IMR-90 (cell line): Measurements from ENCODE around the gene MRTO4. TPM values are rescaled to one million over a fixed set of nuclear protein-coding genes. Genes with fewer than 3 reads are reported as not detected.

Source experiments
- ATAC-seq: fragments of 200-7000 bp; cut with Tn5 transposase; 2 replicates; pipeline ENCODE4 v1.9.1; 2020; ENCODE audit warnings: low read depth, mild to moderate bottlenecking, moderate library complexity
- BruUV-seq: library from RNA; stranded (reverse); fragments of 400-500 nt; replicated peaks from 2 replicates; lab custom pipeline; 2021; lab: Mats Ljungman, UMichigan
- CTCF ChIA-PET: fragments of 300-600 bp; formaldehyde crosslinking; extraction: SDS; loops from one replicate; lab custom pipeline; 2021; ENCODE audit warnings: antibody characterized with exemption; lab: Yijun Ruan, JAX
- POLR2A ChIA-PET: fragments of 300-600 bp; sonication (Branson Sonifier 250); formaldehyde crosslinking; loops from one replicate; lab custom pipeline; 2022; ENCODE audit warnings: antibody characterized with exemption; ENCODE audit not compliant: unreplicated experiment; lab: Charles Lee
- DNase-seq: peaks from one replicate; pipeline ENCODE4 v3.0.0; 2013
- H2AFZ ChIP-seq: replicated peaks from 2 replicates; pipeline ENCODE3; 2013; ENCODE audit warnings: low read length, mild to moderate bottlenecking; ENCODE audit not compliant: poor library complexity
- H2AK5ac ChIP-seq: 2 replicates; pipeline ENCODE4 v1.6.1; 2013; ENCODE audit warnings: low read depth, low read length, inconsistent platforms
- H2AK9ac ChIP-seq: replicated peaks from 2 replicates; pipeline ENCODE3; 2013; ENCODE audit warnings: mild to moderate bottlenecking, low read depth, low read length, moderate library complexity; ENCODE audit not compliant: poor library complexity
- H2BK120ac ChIP-seq: 2 replicates; pipeline ENCODE4 v1.6.1; 2013; ENCODE audit warnings: low read depth, low read length, inconsistent platforms
- H2BK15ac ChIP-seq: 3 replicates; pipeline ENCODE4 v1.6.1; 2013; ENCODE audit warnings: low read depth, low read length, inconsistent platforms
- H2BK20ac ChIP-seq: 2 replicates; pipeline ENCODE4 v1.6.1; 2013; ENCODE audit warnings: low read depth, mild to moderate bottlenecking, inconsistent platforms, low read length, moderate library complexity
- H2BK5ac ChIP-seq: 2 replicates; pipeline ENCODE4 v1.6.1; 2013; ENCODE audit warnings: mild to moderate bottlenecking, low read depth, low read length, inconsistent platforms; ENCODE audit not compliant: poor library complexity, severe bottlenecking
- H3K14ac ChIP-seq: replicated peaks from 2 replicates; pipeline ENCODE4 v1.6.1; 2013; ENCODE audit warnings: low read depth, low read length, inconsistent platforms
- H3K18ac ChIP-seq: 2 replicates; pipeline ENCODE4 v1.6.1; 2013; ENCODE audit warnings: low read depth, low read length, control low read depth
- H3K23ac ChIP-seq: 2 replicates; pipeline ENCODE4 v1.6.1; 2013; ENCODE audit warnings: low read depth, low read length, inconsistent platforms
- H3K27ac ChIP-seq: 2 replicates; pipeline ENCODE4 v1.5.1; 2013; ENCODE audit warnings: mild to moderate bottlenecking, control low read depth, low read length; ENCODE audit not compliant: insufficient read depth
- H3K27me3 ChIP-seq: 2 replicates; pipeline ENCODE4 v1.6.1; 2013; ENCODE audit warnings: low read length; ENCODE audit not compliant: control insufficient read depth, insufficient read depth
- H3K36me3 ChIP-seq: 2 replicates; pipeline ENCODE4 v1.6.1; 2013; ENCODE audit warnings: low read length, mixed read lengths; ENCODE audit not compliant: control insufficient read depth, insufficient read depth
- H3K4ac ChIP-seq: 2 replicates; pipeline ENCODE4 v1.6.1; 2013; ENCODE audit warnings: low read depth, low read length, inconsistent platforms
- H3K4me1 ChIP-seq: 2 replicates; pipeline ENCODE4 v1.6.1; 2013; ENCODE audit warnings: low read length, mixed read lengths; ENCODE audit not compliant: control insufficient read depth, insufficient read depth
- H3K4me2 ChIP-seq: 2 replicates; pipeline ENCODE4 v1.6.1; 2013; ENCODE audit warnings: low read depth, mild to moderate bottlenecking, control low read depth, low read length, moderate library complexity
- H3K4me3 ChIP-seq: 2 replicates; pipeline ENCODE4 v1.5.1; 2013; ENCODE audit warnings: low read depth, mild to moderate bottlenecking, control low read depth, low read length, moderate library complexity; ENCODE audit not compliant: insufficient read depth
- H3K56ac ChIP-seq: 2 replicates; pipeline ENCODE4 v1.6.1; 2013; ENCODE audit warnings: low read length, inconsistent platforms; ENCODE audit not compliant: insufficient read depth; ENCODE audit errors: extremely low read depth
- H3K79me1 ChIP-seq, 2 experiments: 2 replicates each; pipeline ENCODE4 v1.6.1; 2013; ENCODE audit warnings: low read length in 2 of 2, inconsistent platforms in 1 of 2, low read depth in 1 of 2
- H3K9ac ChIP-seq: 2 replicates; pipeline ENCODE4 v1.6.1; 2013; ENCODE audit warnings: low read depth, low read length, control low read depth
- H3K9me1 ChIP-seq: 2 replicates; pipeline ENCODE4 v1.6.1; 2013; ENCODE audit warnings: low read length, inconsistent platforms; ENCODE audit not compliant: insufficient read depth
- H3K9me3 ChIP-seq: 2 replicates; pipeline ENCODE4 v1.6.1; 2013; ENCODE audit warnings: low read length; ENCODE audit not compliant: control insufficient read depth, insufficient read depth
- H4K20me1 ChIP-seq: 2 replicates; pipeline ENCODE4 v1.6.1; 2013; ENCODE audit warnings: low read length, inconsistent platforms; ENCODE audit not compliant: insufficient read depth
- H4K5ac ChIP-seq: 2 replicates; pipeline ENCODE4 v1.6.1; 2013; ENCODE audit warnings: mild to moderate bottlenecking, low read depth, low read length, control low read depth
- H4K8ac ChIP-seq, 2 experiments: 2 replicates each; pipeline ENCODE4 v1.6.1; 2013; ENCODE audit warnings: low read depth in 2 of 2, low read length in 2 of 2, control low read depth in 1 of 2, inconsistent platforms in 1 of 2
- H4K91ac ChIP-seq: 2 replicates; pipeline ENCODE4 v1.6.1; 2013; ENCODE audit warnings: low read depth, low read length, inconsistent platforms; ENCODE audit not compliant: insufficient read depth
- CEBPB ChIP-seq: IDR thresholded peaks from 2 replicates; pipeline ENCODE4 v1.6.1; 2012; ENCODE audit warnings: low read depth, low read length, improper control_type of control experiment
- CTCF ChIP-seq: conservative IDR thresholded peaks from 2 replicates; pipeline ENCODE4 v1.5.1; 2012; ENCODE audit warnings: mild to moderate bottlenecking, low read depth, low read length, improper control_type of control experiment
- MXI1 ChIP-seq: IDR thresholded peaks from 2 replicates; pipeline ENCODE4 v1.6.1; 2012; ENCODE audit warnings: low read depth, mild to moderate bottlenecking, low read length, moderate library complexity, borderline replicate concordance
- POLR2A ChIP-seq: IDR thresholded peaks from 2 replicates; pipeline ENCODE4 v1.6.1; 2012; ENCODE audit warnings: mild to moderate bottlenecking, low read depth, low read length
- RAD21 ChIP-seq: IDR thresholded peaks from 2 replicates; pipeline ENCODE4 v1.6.1; 2012; ENCODE audit warnings: low read length, improper control_type of control experiment
- RFX5 ChIP-seq: IDR thresholded peaks from 2 replicates; pipeline ENCODE4 v1.8.0; 2012; ENCODE audit warnings: low read depth, mild to moderate bottlenecking, low read length, moderate library complexity
- SMC3 ChIP-seq: fragments of 150-350 bp; IDR thresholded peaks from 2 replicates; pipeline ENCODE4 v1.6.1; 2016; ENCODE audit warnings: low read depth, mild to moderate bottlenecking, antibody characterized with exemption, low read length, moderate library complexity
- WGBS, 2 experiments: methylation state at CpG; one replicate each; pipeline versions ENCODE4 v1.1.5 to v1.1.7; 2013; ENCODE audit warnings: missing lambda C conversion rate in 2 of 2; ENCODE audit not compliant: insufficient read length in 1 of 2; ENCODE audit errors: extremely low coverage in 2 of 2; 5-methylcytosine and 5-hydroxymethylcytosine counted together
- dilution Hi-C: fragments of 300-500 bp; cut with HindIII; formaldehyde crosslinking; loops from one replicate; pipeline ENCODE4 v1.14.3; 2018; ENCODE audit warnings: low sequenced_read_pairs; ENCODE audit not compliant: unreplicated experiment
- in situ Hi-C: fragments of 300-500 bp; cut with MboI; formaldehyde crosslinking; loops from 3 replicates; pipeline ENCODE4 v1.14.3; 2019; ENCODE audit warnings: low sequenced_read_pairs, inconsistent platforms, mixed read lengths
- intact Hi-C: fragments of 100-400 bp; cut with micrococcal nuclease; formaldehyde crosslinking; loops from 2 replicates; pipeline ENCODE4 v1.10.0; 2022
- polyA plus RNA-seq, 3 experiments: library from polyadenylated mRNA; depleted of rRNA; stranded (reverse); fragments of >200 nt; gene quantifications; 2 replicates each; pipeline ENCODE4 v1.2.3, GENCODE V29; 2012; ENCODE audit warnings: low replicate concordance in 1 of 3
- total RNA-seq: library from RNA; depleted of rRNA; stranded (reverse); fragments of >200 nt; gene quantifications from 2 replicates; pipeline ENCODE4 v1.2.3, GENCODE V29; 2012

The MRTO4 gene
- total and polyA plus RNA-seq, 2 of the 4 experiments (the other 2 are of a cell fraction): 48.0 to 58.1 TPM

- Histone ChIP-seq H4K91ac (no peak overlapping the region), H2BK120ac (no peak overlapping the region), H2BK15ac (no peak overlapping the region), H3K23ac (no peak overlapping the region), H2BK20ac (no peak overlapping the region), H2AK9ac (no peak overlapping the region), H3K56ac (no peak overlapping the region), H3K9me3 (no peaks in the 10 kb centered on the region), H2AFZ (no peak overlapping the region), H2BK5ac (no peak overlapping the region), H3K9me1 (no peaks in the 10 kb centered on the region), H3K14ac (no peak overlapping the region), H4K5ac (no peak overlapping the region), H4K8ac (no peak overlapping the region; a peak in 1 of 4 replicates), H3K4me1 (no peaks in the 10 kb centered on the region), H3K27me3 (no peaks in the 10 kb centered on the region), H2AK5ac (no peak overlapping the region), H3K18ac (no peak overlapping the region), H3K36me3 (peaks cover 62% of the 10 kb centered on the region), H4K20me1 (peaks cover 4% of the 10 kb centered on the region; the same call in 1 of the 2 replicates), H3K9ac (no peak overlapping the region), H3K4me3 (no peak overlapping the region), H3K4me2 (no peak overlapping the region), H3K27ac (no peak overlapping the region), H3K4ac (no peak overlapping the region), H3K79me1 (peaks cover 8 to 13% of the 10 kb centered on the region in 2 experiments; a peak in 2 of 4 replicates)
- BruUV-seq: no TSS peak
- intact Hi-C loops (loop anchor here (1.0 to 2.0 kb wide), 3 partner anchors 62 to 328 kb away; no protein-coding TSS in a partner anchor), in situ Hi-C loops (no loop called here), dilution Hi-C loops (no loop called here)
- no CpG with 5 or more reads among the region's 7 CpGs for WGBS, 2 experiments
- DNase-seq: peak; percentile 69
- CTCF ChIA-PET: interaction anchor here (0.9 to 1.8 kb wide), 6 partner anchors 11 to 88 kb away, joined by 3 to 4 read pairs (median 4); partner anchors contain the start of genes EMC1 and MRTO4
- POLR2A ChIA-PET: interaction anchor here (1.0 kb wide), 1 partner anchor 21 kb away, joined by 3 read pairs; no protein-coding TSS in a partner anchor
- TF ChIP-seq RAD21 (peak; percentile 87), RFX5 (no peak), MXI1 (no peak; the same call in 1 of the 2 replicates), CEBPB (peak; percentile 95), CTCF (peak; percentile 95), POLR2A (no peak), SMC3 (peak; percentile 50; the same call in 1 of the 2 replicates)
- peak; percentile 99 for ATAC-seq
Measured at GRCh38 chr1:19240673-19241538, 10.7 kb upstream of the MRTO4 start.
